ENCODE results near the gene MACROH2A1.

Gene MACROH2A1

GRCh38 chr5:135433681-135434426, 34.8 kb upstream of the MACROH2A1 start:
- H3K9ac ChIP-seq (ENCODE audit: low read length): no peak overlapping the region
- H3K9me3 ChIP-seq (ENCODE audit: low read length): no peaks in the 10 kb centered on the region
- H3K27me3 ChIP-seq (ENCODE audit: control insufficient read depth in 1 of 2, insufficient read depth in 2 of 2, low read length in 2 of 2): no peaks in the 10 kb centered on the region
- no peaks in the 10 kb centered on the region for H3K36me3 ChIP-seq (ENCODE audit: insufficient read depth, low read length)
- no peak overlapping the region for H3K27ac ChIP-seq (ENCODE audit: low read depth, low read length)
- H3K4me1 ChIP-seq (ENCODE audit: insufficient read depth, low read length): peaks cover 21% of the 10 kb centered on the region
- H3K4me3 ChIP-seq (ENCODE audit: low read depth in 1 of 2, low read length in 2 of 2): no peak overlapping the region

GRCh38 chr5:135432113-135432512, 33.1 kb upstream of the MACROH2A1 start:
- Histone ChIP-seq H3K4me1 (ENCODE audit: insufficient read depth, low read length) (peaks cover 7% of the 10 kb centered on the region), H3K9ac (ENCODE audit: low read length) (no peak overlapping the region), H3K4me3 (ENCODE audit: low read depth in 1 of 2, low read length in 2 of 2) (no peak overlapping the region), H3K27me3 (ENCODE audit: control insufficient read depth in 1 of 2, insufficient read depth in 2 of 2, low read length in 2 of 2) (no peaks in the 10 kb centered on the region), H3K27ac (ENCODE audit: low read depth, low read length) (no peak overlapping the region), H3K36me3 (ENCODE audit: insufficient read depth, low read length) (no peaks in the 10 kb centered on the region), H3K9me3 (ENCODE audit: low read length) (no peaks in the 10 kb centered on the region)

GRCh38 chr5:135430135-135430437, 31.1 kb upstream of the MACROH2A1 start:
- Histone ChIP-seq H3K36me3 (ENCODE audit: insufficient read depth, low read length) (no peaks in the 10 kb centered on the region), H3K4me1 (ENCODE audit: insufficient read depth, low read length) (peaks cover 6% of the 10 kb centered on the region), H3K27me3 (ENCODE audit: control insufficient read depth in 1 of 2, insufficient read depth in 2 of 2, low read length in 2 of 2) (no peaks in the 10 kb centered on the region), H3K9ac (ENCODE audit: low read length) (no peak overlapping the region), H3K4me3 (ENCODE audit: low read depth in 1 of 2, low read length in 2 of 2) (no peak overlapping the region), H3K27ac (ENCODE audit: low read depth, low read length) (no peak overlapping the region), H3K9me3 (ENCODE audit: low read length) (no peaks in the 10 kb centered on the region)

- Histone ChIP-seq H3K4me3 (ENCODE audit: low read depth in 1 of 2, low read length in 2 of 2) (no peak overlapping the region), H3K9ac (ENCODE audit: low read length) (no peak overlapping the region), H3K27me3 (ENCODE audit: control insufficient read depth in 1 of 2, insufficient read depth in 2 of 2, low read length in 2 of 2) (peaks cover 0 to 3% of the 10 kb centered on the region in 2 donors), H3K36me3 (ENCODE audit: insufficient read depth, low read length) (no peaks in the 10 kb centered on the region), H3K4me1 (ENCODE audit: insufficient read depth, low read length) (peaks cover under 1% of the 10 kb centered on the region), H3K27ac (ENCODE audit: low read depth, low read length) (no peak overlapping the region), H3K9me3 (ENCODE audit: low read length) (no peaks in the 10 kb centered on the region)
Measured at GRCh38 chr5:135429301-135430134, 30.5 kb upstream of the MACROH2A1 start.

- Histone ChIP-seq H3K4me1 (ENCODE audit: insufficient read depth, low read length) (no peaks in the 10 kb centered on the region), H3K4me3 (ENCODE audit: low read depth in 1 of 2, low read length in 2 of 2) (no peak overlapping the region), H3K9ac (ENCODE audit: low read length) (no peak overlapping the region), H3K9me3 (ENCODE audit: low read length) (no peaks in the 10 kb centered on the region), H3K27ac (ENCODE audit: low read depth, low read length) (no peak overlapping the region), H3K36me3 (ENCODE audit: insufficient read depth, low read length) (no peaks in the 10 kb centered on the region), H3K27me3 (ENCODE audit: control insufficient read depth in 1 of 2, insufficient read depth in 2 of 2, low read length in 2 of 2) (peaks cover 0 to 3% of the 10 kb centered on the region in 2 donors)
Measured at GRCh38 chr5:135428586-135428985, 29.6 kb upstream of the MACROH2A1 start.

- H3K27ac ChIP-seq (ENCODE audit: low read depth, low read length): no peak overlapping the region
Measured at GRCh38 chr5:135426102-135427082, 27.4 kb upstream of the MACROH2A1 start.

GRCh38 chr5:135425641-135426040, 26.6 kb upstream of the MACROH2A1 start:
- no peak overlapping the region for H3K27ac ChIP-seq (ENCODE audit: low read depth, low read length)
- no peaks in the 10 kb centered on the region for H3K36me3 ChIP-seq (ENCODE audit: insufficient read depth, low read length)
- H3K9ac ChIP-seq (ENCODE audit: low read length): no peak overlapping the region
- no peak overlapping the region for H3K4me3 ChIP-seq (ENCODE audit: low read depth in 1 of 2, low read length in 2 of 2)
- H3K27me3 ChIP-seq (ENCODE audit: control insufficient read depth in 1 of 2, insufficient read depth in 2 of 2, low read length in 2 of 2): peaks cover 0 to 3% of the 10 kb centered on the region in 2 donors
- H3K4me1 ChIP-seq (ENCODE audit: insufficient read depth, low read length): no peaks in the 10 kb centered on the region
- no peaks in the 10 kb centered on the region for H3K9me3 ChIP-seq (ENCODE audit: low read length)

More at GRCh38 chr5:135426102-135427082, 27.4 kb upstream of the MACROH2A1 start:
- Histone ChIP-seq H3K4me3 (ENCODE audit: low read depth in 1 of 2, low read length in 2 of 2) (no peak overlapping the region), H3K27me3 (ENCODE audit: control insufficient read depth in 1 of 2, insufficient read depth in 2 of 2, low read length in 2 of 2) (peaks cover 0 to 3% of the 10 kb centered on the region in 2 donors), H3K36me3 (ENCODE audit: insufficient read depth, low read length) (no peaks in the 10 kb centered on the region), H3K9me3 (ENCODE audit: low read length) (no peaks in the 10 kb centered on the region), H3K9ac (ENCODE audit: low read length) (no peak overlapping the region), H3K4me1 (ENCODE audit: insufficient read depth, low read length) (no peaks in the 10 kb centered on the region)

- H3K4me1 ChIP-seq (ENCODE audit: insufficient read depth, low read length): no peaks in the 10 kb centered on the region
- H3K9ac ChIP-seq (ENCODE audit: low read length): no peak overlapping the region
- H3K9me3 ChIP-seq (ENCODE audit: low read length): no peaks in the 10 kb centered on the region
- H3K27me3 ChIP-seq (ENCODE audit: control insufficient read depth in 1 of 2, insufficient read depth in 2 of 2, low read length in 2 of 2): peaks cover 0 to 3% of the 10 kb centered on the region in 2 donors
- no peak overlapping the region for H3K4me3 ChIP-seq (ENCODE audit: low read depth in 1 of 2, low read length in 2 of 2)
- no peak overlapping the region for H3K27ac ChIP-seq (ENCODE audit: low read depth, low read length)
- no peaks in the 10 kb centered on the region for H3K36me3 ChIP-seq (ENCODE audit: insufficient read depth, low read length)
Measured at GRCh38 chr5:135423846-135424168, 24.8 kb upstream of the MACROH2A1 start.

- Histone ChIP-seq H3K36me3 (ENCODE audit: insufficient read depth, low read length) (no peaks in the 10 kb centered on the region), H3K4me3 (ENCODE audit: low read depth in 1 of 2, low read length in 2 of 2) (no peak overlapping the region), H3K9me3 (ENCODE audit: low read length) (no peaks in the 10 kb centered on the region), H3K4me1 (ENCODE audit: insufficient read depth, low read length) (no peaks in the 10 kb centered on the region), H3K27me3 (ENCODE audit: control insufficient read depth in 1 of 2, insufficient read depth in 2 of 2, low read length in 2 of 2) (peaks cover 0 to 3% of the 10 kb centered on the region in 2 donors), H3K9ac (ENCODE audit: low read length) (no peak overlapping the region), H3K27ac (ENCODE audit: low read depth, low read length) (no peak overlapping the region)
Measured at GRCh38 chr5:135423146-135423845, 24.3 kb upstream of the MACROH2A1 start.

GRCh38 chr5:135422419-135422818, 23.4 kb upstream of the MACROH2A1 start:
- Histone ChIP-seq H3K9ac (ENCODE audit: low read length) (no peak overlapping the region), H3K4me1 (ENCODE audit: insufficient read depth, low read length) (no peaks in the 10 kb centered on the region), H3K27me3 (ENCODE audit: control insufficient read depth in 1 of 2, insufficient read depth in 2 of 2, low read length in 2 of 2) (peaks cover 0 to 3% of the 10 kb centered on the region in 2 donors), H3K4me3 (ENCODE audit: low read depth in 1 of 2, low read length in 2 of 2) (no peak overlapping the region), H3K36me3 (ENCODE audit: insufficient read depth, low read length) (no peaks in the 10 kb centered on the region), H3K27ac (ENCODE audit: low read depth, low read length) (no peak overlapping the region), H3K9me3 (ENCODE audit: low read length) (no peaks in the 10 kb centered on the region)
